Fibroblast of the aortic adventitia (primary cell): ENCODE data around the gene PRKN. TPM values are rescaled to one million over a fixed set of nuclear protein-coding genes. Genes with fewer than 3 reads are reported as not detected.
"Not testable (repeated sequence)": the region's sequence is repeated elsewhere in the genome, so short reads cannot be mapped to it uniquely, and the experiment has no call there.

Source experiments
- DNase-seq: peaks from one replicate; pipeline ENCODE4 v3.0.0-alpha.2; 2010; ENCODE audit warnings: low read depth
- H3K4me3 ChIP-seq: 2 replicates; pipeline ENCODE4 v1.5.1; 2011; ENCODE audit warnings: low read depth, mild to moderate bottlenecking, control low read depth, low read length, moderate library complexity
- CTCF ChIP-seq: IDR thresholded peaks from 2 replicates; pipeline ENCODE4 v1.5.1; 2011; ENCODE audit warnings: mild to moderate bottlenecking, low read length, control low read depth, inconsistent platforms; ENCODE audit not compliant: insufficient read depth
- total RNA-seq: library from RNA; depleted of rRNA; stranded (reverse); fragments of >200 nt; gene quantifications from 2 replicates; pipeline ENCODE4 v1.2.3, GENCODE V29; 2012; ENCODE audit warnings: low replicate concordance

Gene PRKN
- total RNA-seq, 1 donor, result 2.0 TPM

GRCh38 chr6:161333410-161333809, 1394.2 kb downstream of the PRKN start:
- no peak overlapping the region for H3K4me3 ChIP-seq
- DNase-seq, result no peak
- no peak for TF ChIP-seq CTCF

- not testable (repeated sequence) for H3K4me3 ChIP-seq, DNase-seq
Observed at GRCh38 chr6:161331402-161332081, 1396.0 kb downstream of the PRKN start.

- no peak overlapping the region for H3K4me3 ChIP-seq
- DNase-seq, result no peak
- no peak for TF ChIP-seq CTCF
Observed at GRCh38 chr6:161327360-161327953, 1400.1 kb downstream of the PRKN start.

GRCh38 chr6:161319231-161319630, 1408.3 kb downstream of the PRKN start:
- H3K4me3 ChIP-seq, result no peak overlapping the region
- no peak for TF ChIP-seq CTCF
- no peak for DNase-seq

- H3K4me3 ChIP-seq, result no peak overlapping the region
- DNase-seq, result no peak
- TF ChIP-seq CTCF, result no peak
Observed at GRCh38 chr6:161318456-161318855, 1409.1 kb downstream of the PRKN start.

- no peak for DNase-seq
- H3K4me3 ChIP-seq, result no peak overlapping the region
- TF ChIP-seq CTCF, result no peak
Observed at GRCh38 chr6:161316531-161316930, 1411.0 kb downstream of the PRKN start.

GRCh38 chr6:161315246-161315917, 1412.2 kb downstream of the PRKN start:
- not testable (repeated sequence) for H3K4me3 ChIP-seq, DNase-seq

- not testable (repeated sequence) for H3K4me3 ChIP-seq, DNase-seq
Observed at GRCh38 chr6:161314541-161315245, 1412.9 kb downstream of the PRKN start.
